Measurements from ENCODE around the gene PBX1. TPM values are rescaled to one million over a fixed set of nuclear protein-coding genes. Genes with fewer than 3 reads are reported as not detected.

The PBX1 gene
- total and polyA plus RNA-seq, 2 donors (not counting 3 experiments of a cell fraction or from before 2014, with no cell fraction given) = 10.7 to 24.1 TPM

GRCh38 chr1:164780863-164781262 is 221.9 kb downstream of the PBX1 start:
- Histone ChIP-seq H3K27ac (ENCODE audit: insufficient read depth, low read depth, low read length) (no peak overlapping the region), H3K9me1 (replicated peaks; ENCODE audit: control insufficient read depth, extremely low read depth, insufficient read depth, low read length) (no peaks in the 10 kb centered on the region), H3K4me3 (replicated peaks in 1 of 3; ENCODE audit: insufficient read depth in 1 of 3, low read depth in 1 of 3, low read length in 3 of 3) (no peak overlapping the region), H3K36me3 (ENCODE audit: control insufficient read depth in 2 of 2, extremely low read depth in 1 of 2, insufficient read depth in 2 of 2, low read length in 2 of 2) (no peaks in the 10 kb centered on the region), H4K20me1 (replicated peaks; ENCODE audit: control insufficient read depth, extremely low read depth, insufficient read depth, low read length) (no peaks in the 10 kb centered on the region), H3K9ac (replicated peaks; ENCODE audit: extremely low read depth, insufficient read depth, low read length) (no peak overlapping the region), H3K79me2 (ENCODE audit: control insufficient read depth, insufficient read depth, low read length) (no peaks in the 10 kb centered on the region), H3K4me2 (ENCODE audit: insufficient read depth, low read length) (no peak overlapping the region), H3K9me3 (replicated peaks; ENCODE audit: control insufficient read depth, insufficient read depth, low read length) (no peaks in the 10 kb centered on the region), H3K4me1 (ENCODE audit: control insufficient read depth, extremely low read depth, insufficient read depth, low read length) (no peaks in the 10 kb centered on the region), H3K27me3 (ENCODE audit: control insufficient read depth in 2 of 2, insufficient read depth in 2 of 2, low read length in 2 of 2) (no peaks in the 10 kb centered on the region), H2AFZ (ENCODE audit: low read depth, low read length) (no peak overlapping the region)
- no TSS peak for BruUV-seq (replicated peaks)
- ChIA-PET CTCF (no interaction called here), POLR2A (no interaction called here)
- intact Hi-C loops (cut with micrococcal nuclease) = no loop called here
- no peak for TF ChIP-seq POLR2A (IDR thresholded peaks at IDR 0.05; ENCODE audit: low read depth, low read length)
- TF ChIP-seq, protein P1, sequence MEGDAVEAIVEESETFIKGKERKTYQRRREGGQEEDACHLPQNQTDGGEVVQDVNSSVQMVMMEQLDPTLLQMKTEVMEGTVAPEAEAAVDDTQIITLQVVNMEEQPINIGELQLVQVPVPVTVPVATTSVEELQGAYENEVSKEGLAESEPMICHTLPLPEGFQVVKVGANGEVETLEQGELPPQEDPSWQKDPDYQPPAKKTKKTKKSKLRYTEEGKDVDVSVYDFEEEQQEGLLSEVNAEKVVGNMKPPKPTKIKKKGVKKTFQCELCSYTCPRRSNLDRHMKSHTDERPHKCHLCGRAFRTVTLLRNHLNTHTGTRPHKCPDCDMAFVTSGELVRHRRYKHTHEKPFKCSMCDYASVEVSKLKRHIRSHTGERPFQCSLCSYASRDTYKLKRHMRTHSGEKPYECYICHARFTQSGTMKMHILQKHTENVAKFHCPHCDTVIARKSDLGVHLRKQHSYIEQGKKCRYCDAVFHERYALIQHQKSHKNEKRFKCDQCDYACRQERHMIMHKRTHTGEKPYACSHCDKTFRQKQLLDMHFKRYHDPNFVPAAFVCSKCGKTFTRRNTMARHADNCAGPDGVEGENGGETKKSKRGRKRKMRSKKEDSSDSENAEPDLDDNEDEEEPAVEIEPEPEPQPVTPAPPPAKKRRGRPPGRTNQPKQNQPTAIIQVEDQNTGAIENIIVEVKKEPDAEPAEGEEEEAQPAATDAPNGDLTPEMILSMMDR (IDR thresholded peaks at IDR 0.05; ENCODE audit: extremely low read depth in 1 of 2, insufficient read depth in 1 of 2, low read depth in 1 of 2, low read length in 2 of 2) = no peak
- dilution Hi-C loops (cut with MboI; ENCODE audit: extremely low pct_ligation_motif_present, low sequenced_read_pairs) = no loop called here
- no peak for FAIRE-seq
- no peak for DNase-seq (ENCODE audit: low read depth, low spot score)

DNA sequence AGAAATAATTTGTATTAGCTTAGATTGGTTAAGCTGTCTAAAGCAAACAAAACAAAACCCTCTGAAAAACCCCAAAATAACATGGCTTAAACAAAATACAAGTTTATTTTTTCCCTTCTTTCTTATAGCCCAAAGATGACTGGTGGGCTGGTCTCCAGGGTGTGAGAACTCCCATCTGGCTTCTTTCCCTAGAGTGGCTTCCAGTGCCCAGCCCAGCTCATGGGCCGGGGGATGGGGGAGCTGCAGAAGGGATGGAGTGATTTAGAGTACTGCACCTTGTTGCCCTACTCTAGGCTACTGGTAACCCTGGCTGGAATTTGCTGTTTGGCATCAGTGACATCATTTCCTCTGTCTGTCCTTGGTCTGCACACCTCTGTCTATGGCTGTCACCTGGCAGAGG is 223.0 kb downstream of the PBX1 start:
- CTCF ChIA-PET = no interaction called here

More for the DNA sequence above, 223.0 kb downstream of the PBX1 start:
- no peak for TF ChIP-seq FOS (IDR thresholded peaks at IDR 0.05; ENCODE audit: borderline replicate concordance, insufficient read depth, low read length)
- no peak for TF ChIP-seq EZH2 (IDR thresholded peaks at IDR 0.05; ENCODE audit: borderline replicate concordance, low read depth, low read length, severe bottlenecking)
- TF ChIP-seq MAX (IDR thresholded peaks at IDR 0.05; ENCODE audit: insufficient read depth, insufficient read length) = no peak
- TF ChIP-seq JUN (IDR thresholded peaks at IDR 0.05; ENCODE audit: borderline replicate concordance, insufficient read depth, insufficient read length, low read depth) = no peak
- TF ChIP-seq, protein P1 (IDR thresholded peaks at IDR 0.05; ENCODE audit: extremely low read depth in 1 of 2, insufficient read depth in 1 of 2, low read depth in 1 of 2, low read length in 2 of 2) = no peak
- no peak for TF ChIP-seq GATA2 (IDR thresholded peaks at IDR 0.05; ENCODE audit: insufficient read depth, insufficient read length, low read depth, low read length)
- TF ChIP-seq MYC (IDR thresholded peaks at IDR 0.05; ENCODE audit: low read depth, low read length) = no peak
- TF ChIP-seq POLR2AphosphoS5 (IDR thresholded peaks at IDR 0.05; ENCODE audit: insufficient read depth, low read depth, low read length) = no peak
- no peak for TF ChIP-seq POLR2A (IDR thresholded peaks at IDR 0.05; ENCODE audit: low read depth, low read length)
- H3K4me3 ChIP-seq (replicated peaks in 1 of 3; ENCODE audit: insufficient read depth in 1 of 3, low read depth in 1 of 3, low read length in 3 of 3) = no peak overlapping the region
- H4K20me1 ChIP-seq (replicated peaks; ENCODE audit: control insufficient read depth, extremely low read depth, insufficient read depth, low read length) = no peaks in the 10 kb centered on the region
- no peak overlapping the region for H2AFZ ChIP-seq (ENCODE audit: low read depth, low read length)
- no peaks in the 10 kb centered on the region for H3K36me3 ChIP-seq (ENCODE audit: control insufficient read depth in 2 of 2, extremely low read depth in 1 of 2, insufficient read depth in 2 of 2, low read length in 2 of 2)
- H3K9me1 ChIP-seq (replicated peaks; ENCODE audit: control insufficient read depth, extremely low read depth, insufficient read depth, low read length) = no peaks in the 10 kb centered on the region
- no peak overlapping the region for H3K9ac ChIP-seq (replicated peaks; ENCODE audit: extremely low read depth, insufficient read depth, low read length)
- intact Hi-C loops (cut with micrococcal nuclease) (no loop called here), dilution Hi-C loops (cut with MboI; ENCODE audit: extremely low pct_ligation_motif_present, low sequenced_read_pairs) (no loop called here)
- H3K9me3 ChIP-seq (replicated peaks; ENCODE audit: control insufficient read depth, insufficient read depth, low read length) = no peaks in the 10 kb centered on the region
- DNase-seq (ENCODE audit: low read depth, low spot score) (no peak), FAIRE-seq (no peak)
- H3K27ac ChIP-seq (ENCODE audit: insufficient read depth, low read depth, low read length) = no peak overlapping the region
- H3K4me2 ChIP-seq (ENCODE audit: insufficient read depth, low read length) = no peak overlapping the region
- no peaks in the 10 kb centered on the region for H3K79me2 ChIP-seq (ENCODE audit: control insufficient read depth, insufficient read depth, low read length)
- BruUV-seq (replicated peaks) = no TSS peak
- no peaks in the 10 kb centered on the region for H3K4me1 ChIP-seq (ENCODE audit: control insufficient read depth, extremely low read depth, insufficient read depth, low read length)
- H3K27me3 ChIP-seq (ENCODE audit: control insufficient read depth in 2 of 2, insufficient read depth in 2 of 2, low read length in 2 of 2) = no peaks in the 10 kb centered on the region
- POLR2A ChIA-PET = no interaction called here
